Natural killer cell treated with Interleukin-12 subunit alpha and Interleukin-12 subunit beta and Interleukin-15 and Interleukin-18, amount 100 ng/mL, for 72 hours (primary cell): ENCODE measurements around the gene KRT2. TPM values are rescaled to one million over a fixed set of nuclear protein-coding genes. Genes with fewer than 3 reads are reported as not detected.

ENCODE experiments used
- ATAC-seq, 2 donors: fragments of 150-1000 bp; cut with Tn5 transposase in 1 of 2; sonication (Bioruptor Pico), chemical (Tn5 transposase) in 1 of 2; 2 replicates each; pipeline ENCODE4 v1.10.0; 2021
- DNase-seq: peaks from one replicate; pipeline ENCODE4 v3.0.0; 2022; ENCODE audit warnings: low spot score
- H3K27ac Mint-ChIP-seq, 2 donors: 1 replicate in 1 of 2; 2 replicates in 1 of 2; pipeline ENCODE4 v1.8.0; 2022; ENCODE audit warnings: mixed read lengths in 2 of 2, mild to moderate bottlenecking in 1 of 2, moderate library complexity in 1 of 2
- H3K27me3 Mint-ChIP-seq, 2 donors: 1 replicate in 1 of 2; 2 replicates in 1 of 2; pipeline ENCODE4 v1.8.0; 2022; ENCODE audit warnings: mixed read lengths in 2 of 2
- H3K36me3 Mint-ChIP-seq: one replicate; pipeline ENCODE4 v1.8.0; 2022; ENCODE audit warnings: mixed read lengths
- H3K4me1 Mint-ChIP-seq, 2 donors: 1 replicate in 1 of 2; 2 replicates in 1 of 2; pipeline ENCODE4 v1.8.0; 2022; ENCODE audit warnings: low read depth in 2 of 2, mixed read lengths in 2 of 2, mild to moderate bottlenecking in 1 of 2
- H3K4me3 Mint-ChIP-seq: one replicate; pipeline ENCODE4 v1.8.0; 2022; ENCODE audit warnings: mixed read lengths
- H3K9me3 Mint-ChIP-seq: 2 replicates; pipeline ENCODE4 v1.8.0; 2022; ENCODE audit warnings: mixed read lengths
- total RNA-seq, 2 donors: library from RNA; stranded (reverse); gene quantifications; one replicate each; pipeline ENCODE4 v1.2.3, GENCODE V29; 2022

KRT2 gene
- total RNA-seq, 2 donors from 2014 or later: not detected

- ATAC-seq: peak in 1 of 2 donors; percentile 20
- Mint-ChIP-seq H3K4me3 (no peak overlapping the region), H3K27ac (no peak overlapping the region)
Measured at GRCh38 chr12:52655720-52656124, 3.7 kb upstream of the KRT2 start.

DNA sequence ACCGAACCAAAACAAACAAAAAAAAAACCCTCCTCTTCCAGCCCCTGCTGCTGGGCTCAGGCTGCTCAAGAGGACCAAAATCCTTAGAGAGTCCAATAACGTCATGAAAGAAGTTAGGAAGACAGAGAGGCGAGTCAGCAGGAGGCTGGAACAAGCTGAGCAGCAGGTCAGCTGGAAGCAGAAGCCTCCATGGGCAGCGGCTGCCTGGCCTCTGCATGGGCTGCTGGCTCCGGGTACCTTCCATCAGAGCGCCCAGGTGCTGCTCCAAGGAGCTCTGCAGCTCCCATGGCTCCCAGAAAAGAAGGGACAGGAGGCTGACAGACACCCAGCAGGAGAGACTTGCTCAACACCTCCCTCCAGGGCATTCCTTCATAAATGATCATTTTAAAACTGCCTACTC lies 3.2 kb upstream of the KRT2 start:
- peaks cover 0 to 3% of the 10 kb centered on the region in 2 donors for H3K27me3 Mint-ChIP-seq
- H3K36me3 Mint-ChIP-seq: no peaks in the 10 kb centered on the region
- DNase-seq: no peak
- no peak overlapping the region for H3K27ac Mint-ChIP-seq
- no peak for ATAC-seq
- H3K9me3 Mint-ChIP-seq: no peaks in the 10 kb centered on the region
- no peak overlapping the region for H3K4me3 Mint-ChIP-seq
- H3K4me1 Mint-ChIP-seq: peaks cover 11 to 19% of the 10 kb centered on the region in 2 donors

More at GRCh38 chr12:52655720-52656124, 3.7 kb upstream of the KRT2 start:
- no peaks in the 10 kb centered on the region for H3K9me3 Mint-ChIP-seq
- no peak for DNase-seq
- H3K27me3 Mint-ChIP-seq: peaks cover 0 to 3% of the 10 kb centered on the region in 2 donors
- H3K4me1 Mint-ChIP-seq: peaks cover 11 to 19% of the 10 kb centered on the region in 2 donors
- H3K36me3 Mint-ChIP-seq: no peaks in the 10 kb centered on the region

DNA sequence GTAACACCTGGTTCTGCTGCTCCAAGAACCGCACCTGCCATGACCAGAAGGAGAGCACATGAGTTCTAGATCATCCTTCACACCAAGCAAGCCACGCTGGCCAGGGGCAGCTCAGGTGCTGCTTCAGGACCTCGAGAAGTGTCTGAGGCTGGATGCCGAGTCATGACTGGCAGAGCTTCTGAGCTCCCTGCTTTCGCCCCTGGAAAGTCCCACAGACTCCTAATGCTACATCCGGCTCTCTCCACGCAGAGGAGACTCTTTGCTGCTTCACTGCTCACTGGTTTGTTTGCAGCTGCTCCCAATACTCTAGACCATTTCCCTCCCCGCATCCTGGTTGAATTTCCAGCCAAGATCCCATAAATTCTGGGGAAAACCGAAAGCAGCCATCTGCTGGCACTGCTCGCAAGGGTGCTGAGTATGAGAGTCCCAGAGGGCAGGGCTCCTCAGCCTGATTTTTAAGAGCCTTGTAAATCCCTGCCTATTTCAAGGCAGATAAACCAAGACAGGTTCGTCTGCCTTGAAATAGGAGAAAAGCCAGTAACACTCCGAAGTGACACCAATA lies 1.4 kb downstream of the KRT2 start:
- Mint-ChIP-seq H3K4me3 (no peak overlapping the region), H3K9me3 (no peaks in the 10 kb centered on the region), H3K4me1 (peaks cover 35 to 42% of the 10 kb centered on the region in 2 donors), H3K36me3 (no peaks in the 10 kb centered on the region), H3K27ac (no peak overlapping the region), H3K27me3 (peaks cover 0 to under 1% of the 10 kb centered on the region in 2 donors)
- DNase-seq (no peak), ATAC-seq (no peak)

GRCh38 chr12:52649066-52649465 lies 2.9 kb downstream of the KRT2 start:
- H3K4me1 Mint-ChIP-seq: peaks cover 48 to 56% of the 10 kb centered on the region in 2 donors
- DNase-seq (no peak), ATAC-seq (no peak)
- no peaks in the 10 kb centered on the region for H3K36me3 Mint-ChIP-seq
- H3K9me3 Mint-ChIP-seq: no peaks in the 10 kb centered on the region
- no peak overlapping the region for H3K27ac Mint-ChIP-seq
- H3K27me3 Mint-ChIP-seq: no peaks in the 10 kb centered on the region
- H3K4me3 Mint-ChIP-seq: no peak overlapping the region

GRCh38 chr12:52648012-52648550 lies 3.9 kb downstream of the KRT2 start:
- Mint-ChIP-seq H3K27me3 (no peaks in the 10 kb centered on the region), H3K9me3 (no peaks in the 10 kb centered on the region), H3K4me1 (peaks cover 54 to 61% of the 10 kb centered on the region in 2 donors), H3K4me3 (no peak overlapping the region), H3K36me3 (no peaks in the 10 kb centered on the region), H3K27ac (no peak overlapping the region)
- DNase-seq: no peak
- no peak for ATAC-seq

DNA sequence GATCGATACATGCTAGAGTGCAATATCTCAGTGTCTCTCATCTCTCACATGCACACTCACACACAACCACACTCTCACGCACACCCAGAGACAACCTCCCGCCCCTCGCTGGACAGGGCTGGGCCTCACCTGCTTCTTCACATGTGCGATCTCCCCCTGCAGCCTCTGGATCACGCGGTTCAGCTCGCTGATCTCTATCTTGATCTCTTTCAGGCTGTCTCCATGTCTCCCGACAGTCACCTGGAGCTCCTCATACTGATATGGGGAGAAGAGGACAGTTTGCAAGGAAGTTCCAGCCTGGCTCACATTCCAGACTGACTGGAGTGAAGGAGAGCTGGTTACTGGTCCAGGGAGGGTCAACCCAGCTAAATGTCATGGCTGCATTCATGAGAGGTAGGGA lies 4.4 kb downstream of the KRT2 start:
- H3K36me3 Mint-ChIP-seq: no peaks in the 10 kb centered on the region
- DNase-seq (no peak), ATAC-seq (no peak)
- peaks cover 52 to 58% of the 10 kb centered on the region in 2 donors for H3K4me1 Mint-ChIP-seq
- no peaks in the 10 kb centered on the region for H3K9me3 Mint-ChIP-seq
- no peak overlapping the region for H3K4me3 Mint-ChIP-seq
- no peak overlapping the region for H3K27ac Mint-ChIP-seq
- no peaks in the 10 kb centered on the region for H3K27me3 Mint-ChIP-seq

DNA sequence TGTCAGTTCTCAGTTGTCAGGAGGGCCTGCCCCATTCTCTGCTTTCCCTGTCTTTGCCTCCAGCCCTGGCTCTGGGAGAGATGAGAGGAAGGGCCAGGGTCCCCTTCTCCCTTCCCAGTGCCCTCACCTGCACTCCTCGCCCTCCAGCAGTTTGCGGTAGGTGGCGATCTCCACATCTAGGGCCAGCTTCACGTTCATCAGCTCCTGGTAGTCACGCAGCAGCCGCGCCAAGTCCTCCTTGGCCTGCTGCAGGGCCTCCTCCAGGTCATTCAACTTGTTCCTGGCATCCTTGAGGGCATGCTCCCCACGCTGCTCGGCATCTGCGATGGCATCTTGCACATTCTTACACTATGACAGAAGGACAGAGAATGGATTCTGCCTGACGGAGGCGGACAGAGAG lies 5.4 kb downstream of the KRT2 start:
- Mint-ChIP-seq H3K27ac (peak overlapping the region; percentile 52 to 62), H3K27me3 (no peaks in the 10 kb centered on the region), H3K4me1 (peaks cover 53 to 63% of the 10 kb centered on the region in 2 donors), H3K4me3 (peak overlapping the region; percentile 10), H3K36me3 (no peaks in the 10 kb centered on the region), H3K9me3 (no peaks in the 10 kb centered on the region)
- ATAC-seq (no peak), DNase-seq (no peak)

- no peaks in the 10 kb centered on the region for H3K36me3 Mint-ChIP-seq
- H3K27ac Mint-ChIP-seq: peak overlapping the region; percentile 52 to 75
- peaks cover 55 to 67% of the 10 kb centered on the region in 2 donors for H3K4me1 Mint-ChIP-seq
- no peak for DNase-seq
- H3K27me3 Mint-ChIP-seq: no peaks in the 10 kb centered on the region
- H3K4me3 Mint-ChIP-seq: peak overlapping the region; percentile 49
- no peaks in the 10 kb centered on the region for H3K9me3 Mint-ChIP-seq
- ATAC-seq: no peak
Measured at GRCh38 chr12:52645982-52646381, 6.0 kb downstream of the KRT2 start.

DNA sequence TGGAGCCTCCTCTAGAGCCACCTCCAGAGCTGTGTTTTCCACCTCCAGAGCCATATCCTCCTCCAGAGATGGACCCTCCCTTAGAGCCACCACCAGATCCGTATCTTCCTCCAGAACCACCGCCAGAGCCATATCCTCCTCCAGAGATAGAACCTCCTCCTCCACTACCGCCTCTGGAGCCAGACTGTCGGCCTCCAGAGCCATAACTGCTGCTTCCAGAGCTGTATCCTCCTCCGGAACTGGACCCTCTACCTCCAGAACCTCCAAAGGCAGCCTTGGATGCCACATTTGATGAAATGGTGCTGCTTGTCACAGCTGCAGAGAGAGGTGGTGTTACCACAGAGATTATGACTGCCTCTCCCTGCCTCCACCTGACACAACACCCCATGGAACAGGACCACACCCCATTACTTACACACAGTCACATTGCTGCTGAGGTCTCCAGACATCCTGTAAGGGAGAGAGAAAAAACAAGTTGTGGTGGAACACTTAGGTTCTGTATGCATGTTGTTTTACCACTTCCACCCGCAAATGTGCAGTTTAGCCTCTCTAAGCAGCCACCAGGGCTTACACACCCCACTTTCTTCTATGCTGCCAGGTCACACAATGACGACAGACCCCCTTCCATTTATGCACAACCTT lies 6.8 kb downstream of the KRT2 start:
- peaks cover 55 to 67% of the 10 kb centered on the region in 2 donors for H3K4me1 Mint-ChIP-seq
- peak overlapping the region; percentile 49 for H3K4me3 Mint-ChIP-seq

GRCh38 chr12:52644078-52644415 lies 8.0 kb downstream of the KRT2 start:
- no peak for ATAC-seq
- no peaks in the 10 kb centered on the region for H3K36me3 Mint-ChIP-seq
- DNase-seq: no peak
- H3K9me3 Mint-ChIP-seq: no peaks in the 10 kb centered on the region
- H3K27ac Mint-ChIP-seq: no peak overlapping the region
- no peak overlapping the region for H3K4me3 Mint-ChIP-seq
- no peaks in the 10 kb centered on the region for H3K27me3 Mint-ChIP-seq
- peaks cover 55 to 62% of the 10 kb centered on the region in 2 donors for H3K4me1 Mint-ChIP-seq

More for the DNA sequence above, 6.8 kb downstream of the KRT2 start:
- H3K27ac Mint-ChIP-seq: peak overlapping the region; percentile 52 to 75
- no peaks in the 10 kb centered on the region for H3K9me3 Mint-ChIP-seq
- no peak for DNase-seq
- no peaks in the 10 kb centered on the region for H3K27me3 Mint-ChIP-seq
- peak; percentile 79 to 89 for ATAC-seq
- H3K36me3 Mint-ChIP-seq: no peaks in the 10 kb centered on the region

DNA sequence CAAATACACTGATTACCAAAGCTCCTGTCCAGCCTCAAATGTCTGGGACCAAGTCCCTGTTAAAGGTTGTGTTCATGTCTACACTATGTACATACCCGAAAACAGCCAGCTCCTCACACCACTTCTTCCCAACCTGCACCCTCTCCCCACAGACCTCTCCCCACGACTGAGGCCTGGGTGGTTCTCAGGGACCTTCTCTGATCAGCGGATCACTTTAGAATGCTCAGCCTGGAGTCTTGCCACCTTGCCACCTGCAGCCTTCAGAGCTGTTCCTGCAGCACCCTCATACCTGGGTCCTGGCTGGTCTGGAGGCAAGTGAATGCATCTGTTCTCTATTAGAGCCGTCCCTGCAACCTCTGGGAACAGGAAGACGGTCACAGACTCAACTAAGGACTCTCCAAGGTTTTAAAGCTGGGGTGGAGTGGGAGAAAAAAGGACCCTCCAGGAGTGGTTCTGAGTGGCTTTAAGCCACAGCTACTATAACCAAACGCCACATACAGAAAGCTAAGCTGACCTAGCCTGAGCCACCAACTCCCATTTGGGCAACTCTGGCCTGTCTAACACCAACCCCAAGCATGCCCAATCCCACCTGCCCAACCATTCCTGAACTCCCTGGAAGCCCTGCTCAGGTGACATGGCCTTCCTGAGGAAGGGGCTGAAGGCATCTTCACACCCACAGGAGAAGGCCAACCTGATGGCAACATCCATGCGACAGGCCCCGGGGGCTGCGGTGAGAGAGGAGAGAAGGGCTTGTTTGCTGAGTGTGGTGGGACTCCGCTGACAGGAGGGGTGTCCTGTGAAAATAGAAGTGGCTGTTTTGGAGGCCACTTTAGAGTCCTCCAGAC lies 8.6 kb downstream of the KRT2 start:
- Mint-ChIP-seq H3K36me3 (no peaks in the 10 kb centered on the region), H3K4me3 (no peak overlapping the region), H3K27ac (peak overlapping the region in 1 of 2 donors; percentile 60), H3K9me3 (no peaks in the 10 kb centered on the region), H3K4me1 (peaks cover 54 to 59% of the 10 kb centered on the region in 2 donors), H3K27me3 (no peaks in the 10 kb centered on the region)
- DNase-seq (no peak), ATAC-seq (no peak)

DNA sequence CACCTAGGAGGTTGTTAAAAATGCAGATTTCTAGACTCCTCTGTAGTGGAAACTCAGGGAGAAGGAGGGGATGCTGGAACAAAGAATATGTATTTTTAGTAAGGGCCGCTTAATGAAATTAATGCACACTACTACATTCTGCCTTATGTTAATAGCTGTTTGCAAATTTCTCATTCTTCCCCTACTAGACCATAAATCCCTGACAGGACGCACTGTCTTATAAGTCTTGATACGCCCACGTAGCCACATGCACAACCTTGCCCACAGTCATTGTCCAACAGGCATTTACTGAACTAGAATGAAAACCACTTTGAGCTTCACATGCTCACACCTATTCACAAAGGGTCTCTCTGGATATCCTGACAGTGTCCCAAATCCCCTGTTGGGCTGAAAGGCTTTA lies 10.5 kb downstream of the KRT2 start:
- Mint-ChIP-seq H3K4me1 (peaks cover 42 to 45% of the 10 kb centered on the region in 2 donors), H3K27ac (no peak overlapping the region), H3K9me3 (no peaks in the 10 kb centered on the region), H3K27me3 (no peaks in the 10 kb centered on the region), H3K36me3 (no peaks in the 10 kb centered on the region), H3K4me3 (no peak overlapping the region)
- DNase-seq: no peak
- ATAC-seq: no peak

GRCh38 chr12:52637299-52637698 lies 14.7 kb downstream of the KRT2 start:
- Mint-ChIP-seq H3K4me3 (no peak overlapping the region), H3K9me3 (no peaks in the 10 kb centered on the region), H3K36me3 (no peaks in the 10 kb centered on the region), H3K4me1 (peaks cover 30 to 41% of the 10 kb centered on the region in 2 donors), H3K27me3 (no peaks in the 10 kb centered on the region), H3K27ac (no peak overlapping the region)
- no peak for DNase-seq
- ATAC-seq: no peak
